ENCODE measurements around the gene IL22RA1.

IL22RA1 gene

DNA sequence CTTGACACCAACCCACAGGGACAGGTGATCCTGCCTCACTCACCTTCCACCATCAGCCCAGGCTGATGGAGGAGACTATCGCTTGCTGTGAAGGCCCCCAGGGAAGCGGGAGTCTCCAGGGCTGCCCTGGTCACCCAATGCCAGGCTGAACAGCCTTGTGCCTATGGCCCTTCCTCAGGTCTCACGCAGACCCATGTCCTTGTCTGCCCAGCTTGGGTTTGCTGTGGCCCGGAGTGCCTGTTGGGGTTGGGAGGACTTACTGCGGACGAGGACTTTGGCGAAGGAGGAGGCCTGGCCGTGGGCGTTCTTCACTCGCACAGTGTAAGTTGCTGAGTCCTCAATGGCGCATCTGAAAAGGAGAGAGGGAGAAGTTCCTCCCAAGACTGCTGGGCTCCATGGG lies 45.3 kb downstream of the IL22RA1 start:
- no peak for DNase-seq (ENCODE audit: low read depth)

DNA sequence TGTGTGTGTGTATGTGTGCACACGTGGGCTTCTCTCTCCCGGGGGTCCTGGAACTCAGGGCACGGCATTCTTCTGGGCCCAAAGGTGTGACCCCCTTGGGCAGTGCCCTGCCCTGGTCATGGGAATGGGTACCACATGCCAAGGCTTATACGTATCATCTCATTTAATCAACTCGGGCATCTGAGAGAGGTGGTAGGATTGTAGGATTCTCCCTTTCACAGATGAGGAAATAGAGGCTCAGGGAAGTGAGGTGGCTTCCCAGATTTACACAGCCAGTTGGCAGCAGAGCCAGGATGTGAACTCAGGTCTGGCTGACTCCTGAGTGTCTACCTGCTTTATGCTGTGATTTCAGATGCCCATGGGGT lies 46.2 kb downstream of the IL22RA1 start:
- DNase-seq (ENCODE audit: low read depth), result no peak

DNA sequence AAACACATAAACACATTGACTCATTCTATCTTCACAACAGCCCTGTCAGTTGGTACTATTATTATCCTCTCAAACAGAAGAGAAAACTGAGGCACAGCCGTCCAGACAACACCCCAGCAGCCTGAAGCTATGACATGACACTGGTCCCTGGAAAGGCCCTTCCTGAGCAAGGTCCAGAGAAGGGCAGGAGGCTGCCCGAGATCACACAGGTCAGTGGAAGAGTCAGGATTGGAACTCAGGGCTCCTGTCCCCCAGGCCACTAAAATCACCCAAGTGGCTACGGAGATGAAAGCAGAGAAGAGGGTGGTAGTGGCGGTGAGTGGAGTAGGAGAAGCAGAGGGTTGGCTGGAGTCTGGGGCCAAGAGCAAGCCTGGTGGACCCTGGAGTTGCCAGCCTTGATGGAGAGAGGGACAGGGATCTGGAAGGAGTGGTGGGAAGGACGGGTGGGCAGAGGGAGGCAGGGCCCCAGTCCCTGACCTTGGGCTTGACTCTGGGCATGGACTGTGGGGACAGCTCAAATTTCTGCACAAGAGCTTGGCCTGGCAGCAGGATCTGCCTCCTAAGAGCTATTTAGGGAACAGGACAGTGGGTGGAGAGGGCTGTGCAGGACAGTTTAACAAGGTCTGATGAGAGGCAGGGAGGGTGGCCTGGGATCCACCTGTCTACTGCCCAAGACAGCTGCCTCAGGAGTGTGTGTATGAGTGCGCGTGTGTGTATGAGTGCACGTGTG lies 46.8 kb downstream of the IL22RA1 start:
- no peak for DNase-seq (ENCODE audit: low read depth)

DNA sequence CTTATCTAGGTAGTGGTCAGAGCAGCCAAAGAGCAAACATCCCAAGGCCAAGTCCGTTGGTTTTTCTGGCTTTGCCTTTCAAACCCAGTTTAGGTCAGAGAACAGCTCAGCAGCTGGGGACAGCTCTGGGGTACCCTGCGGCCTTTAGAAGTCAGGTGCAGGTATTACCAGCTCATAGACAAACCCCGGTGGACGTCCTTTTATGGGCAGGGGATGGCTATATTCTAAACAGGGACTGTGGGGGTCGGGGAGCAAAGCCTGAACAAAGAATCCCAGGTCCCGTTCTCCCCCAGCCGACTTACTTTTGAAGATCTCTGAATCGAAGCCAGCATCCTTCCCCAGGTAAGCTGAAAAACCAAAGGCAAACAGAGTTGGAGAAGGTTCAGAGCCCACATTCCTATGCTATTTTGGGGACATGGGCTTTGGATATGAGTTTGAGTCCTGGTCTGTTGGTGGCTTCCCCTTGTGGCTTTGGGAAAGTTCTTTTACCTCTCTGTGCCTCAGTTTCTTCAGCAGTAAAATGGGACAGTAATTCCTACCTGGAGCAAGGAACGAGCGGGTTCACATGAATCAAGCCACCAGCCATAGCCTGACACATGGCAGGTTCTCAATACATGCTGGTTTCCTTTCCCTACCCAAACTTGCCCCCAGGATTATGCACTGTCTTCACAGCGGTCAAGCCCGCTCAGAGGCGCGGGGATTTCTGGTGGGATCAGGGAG lies 47.6 kb downstream of the IL22RA1 start:
- no peak for DNase-seq (ENCODE audit: low read depth)

DNA sequence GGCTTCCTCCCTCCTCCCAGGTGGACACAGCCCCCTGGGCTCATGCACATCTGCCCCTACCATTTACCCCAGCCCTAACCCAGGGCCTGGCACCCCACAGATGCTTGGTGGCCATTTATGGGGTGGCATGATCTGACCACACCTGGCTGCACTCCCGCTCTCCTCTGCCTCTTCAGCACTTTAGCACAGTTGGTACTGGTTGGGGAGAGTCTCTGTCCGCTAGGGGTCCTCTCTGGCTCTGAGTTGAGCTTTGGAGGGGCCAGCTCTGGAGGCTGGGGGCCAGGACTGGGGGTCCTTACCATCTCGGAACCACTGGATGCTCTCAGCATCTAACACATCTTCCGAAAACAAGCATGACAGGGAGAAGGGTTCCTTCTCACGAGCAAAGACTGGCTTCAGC lies 48.4 kb downstream of the IL22RA1 start:
- no peak for DNase-seq (ENCODE audit: low read depth)

DNA sequence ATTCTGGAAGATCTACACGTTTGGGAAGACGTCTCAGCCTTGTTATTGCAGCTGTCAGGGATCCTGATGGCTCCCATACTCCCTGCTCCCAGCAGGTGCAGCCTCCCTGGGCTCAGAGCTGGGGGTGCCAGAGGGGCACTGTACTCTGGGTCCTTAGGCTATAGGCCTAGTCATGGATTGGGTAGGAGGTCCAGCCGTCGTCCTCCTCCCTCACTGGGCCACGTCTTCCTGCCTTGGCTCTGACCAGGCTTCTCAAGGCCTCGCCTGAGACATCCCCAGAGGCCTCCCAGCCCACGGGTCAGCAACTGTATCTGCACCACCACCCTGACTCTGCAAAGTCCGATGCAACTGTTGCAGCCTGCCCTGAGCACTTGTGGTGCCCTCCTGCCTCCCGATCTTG lies 49.2 kb downstream of the IL22RA1 start:
- no peak for DNase-seq (ENCODE audit: low read depth)

DNA sequence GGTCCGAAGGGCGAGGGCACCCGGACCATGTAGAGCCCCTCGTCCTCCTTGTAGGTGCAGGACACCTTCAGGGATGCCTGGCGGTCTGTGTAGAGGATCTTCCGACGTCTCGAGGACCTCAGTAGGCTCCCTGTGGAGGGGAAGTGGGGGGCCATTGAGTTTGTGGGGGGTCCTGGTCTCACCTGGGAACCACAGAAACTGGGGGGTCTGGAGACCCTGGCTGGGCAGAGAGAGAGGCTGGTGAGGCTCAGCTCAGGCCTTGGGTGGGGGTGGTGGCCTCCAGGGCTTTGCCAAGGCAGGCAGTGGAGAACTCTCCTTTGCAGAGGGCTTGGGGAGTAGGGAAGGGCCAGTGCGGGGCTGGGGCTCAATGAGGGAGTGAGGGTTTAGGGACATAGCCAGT lies 50.0 kb downstream of the IL22RA1 start:
- no peak for DNase-seq (ENCODE audit: low read depth)

DNA sequence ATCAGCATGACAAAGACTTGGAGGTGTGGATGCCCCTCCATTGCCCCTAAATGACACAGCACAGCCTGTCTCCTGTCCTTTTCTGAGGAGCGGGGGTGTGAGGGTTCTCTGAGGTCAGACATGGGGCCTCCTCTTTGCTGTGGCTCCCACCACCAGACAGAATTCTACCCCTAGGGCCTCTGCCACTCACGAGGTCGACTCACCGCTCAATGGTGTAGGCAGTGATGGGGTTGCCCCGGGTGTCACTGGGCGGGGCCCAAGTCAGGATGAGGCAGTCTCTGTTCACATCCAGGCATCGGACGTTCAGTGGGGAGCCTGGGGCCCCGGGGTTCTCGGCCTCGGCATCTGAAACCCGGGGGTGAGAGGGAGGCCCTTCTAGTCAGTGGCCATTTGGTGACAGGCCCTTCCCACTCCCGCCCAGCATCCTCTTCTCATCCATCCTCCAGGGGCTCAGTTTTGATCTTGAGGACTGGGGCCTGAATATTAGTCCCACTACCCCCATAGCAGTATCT lies 50.9 kb downstream of the IL22RA1 start:
- DNase-seq (ENCODE audit: low read depth), result no peak

DNA sequence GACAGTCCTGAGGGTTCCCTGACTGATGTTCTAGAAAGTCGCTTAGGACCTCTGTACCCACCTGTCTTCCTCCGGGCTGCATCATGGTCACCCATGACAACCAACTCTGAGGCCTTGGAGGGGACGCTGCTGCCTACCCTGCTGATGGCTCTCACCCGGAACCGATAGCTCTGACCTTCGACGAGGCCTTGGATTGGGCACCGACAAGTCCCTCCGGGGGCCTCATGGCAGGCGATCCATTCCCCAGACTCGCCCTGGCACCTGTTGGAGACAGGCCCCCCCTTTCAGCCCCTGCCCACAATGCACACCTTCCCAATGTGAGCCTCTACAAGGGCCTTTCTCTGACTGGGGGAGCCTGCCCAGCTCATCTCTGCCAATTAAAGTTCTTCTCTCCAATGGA lies 52.2 kb downstream of the IL22RA1 start:
- no peak for DNase-seq (ENCODE audit: low read depth)

DNA sequence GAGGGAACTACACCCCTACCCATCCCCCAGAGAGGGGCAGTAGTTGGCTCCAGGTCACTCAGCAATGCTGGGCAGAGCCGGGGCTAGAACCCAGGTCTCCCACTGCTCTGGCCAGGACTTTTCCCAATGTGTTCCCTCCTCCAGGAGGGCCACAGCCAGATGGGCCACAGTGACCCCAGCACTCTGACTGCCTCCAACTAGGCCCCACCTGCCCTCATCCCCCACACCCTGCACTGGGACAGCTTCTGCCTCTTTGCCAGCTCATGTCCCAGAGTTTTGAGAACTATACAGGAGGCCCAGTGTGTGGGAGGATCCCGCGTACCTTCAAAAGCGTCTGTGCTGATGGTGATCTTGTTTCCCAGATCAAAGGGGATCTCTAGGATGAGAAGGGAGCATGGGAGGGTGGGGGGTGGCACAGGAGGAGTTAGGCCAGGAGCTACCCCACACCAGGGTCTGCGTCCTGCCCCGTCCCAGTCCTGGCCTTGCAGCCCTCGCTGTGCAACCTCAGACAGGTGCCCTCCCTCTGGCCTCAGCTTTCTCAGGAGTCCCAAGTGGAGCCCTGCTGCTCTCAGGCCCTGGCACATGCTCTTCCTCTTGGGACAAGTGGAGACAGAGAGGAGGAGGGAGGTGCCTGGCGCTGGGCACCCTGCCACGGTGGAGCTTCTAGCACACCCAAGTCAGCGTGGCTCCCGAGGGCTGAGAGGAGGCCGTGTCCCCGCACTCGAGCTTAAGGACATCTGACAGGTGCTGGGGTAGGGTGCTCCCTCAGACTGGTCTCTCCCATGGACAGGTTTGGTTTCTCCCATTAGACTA lies 53.0 kb downstream of the IL22RA1 start:
- DNase-seq (ENCODE audit: low read depth), result no peak

DNA sequence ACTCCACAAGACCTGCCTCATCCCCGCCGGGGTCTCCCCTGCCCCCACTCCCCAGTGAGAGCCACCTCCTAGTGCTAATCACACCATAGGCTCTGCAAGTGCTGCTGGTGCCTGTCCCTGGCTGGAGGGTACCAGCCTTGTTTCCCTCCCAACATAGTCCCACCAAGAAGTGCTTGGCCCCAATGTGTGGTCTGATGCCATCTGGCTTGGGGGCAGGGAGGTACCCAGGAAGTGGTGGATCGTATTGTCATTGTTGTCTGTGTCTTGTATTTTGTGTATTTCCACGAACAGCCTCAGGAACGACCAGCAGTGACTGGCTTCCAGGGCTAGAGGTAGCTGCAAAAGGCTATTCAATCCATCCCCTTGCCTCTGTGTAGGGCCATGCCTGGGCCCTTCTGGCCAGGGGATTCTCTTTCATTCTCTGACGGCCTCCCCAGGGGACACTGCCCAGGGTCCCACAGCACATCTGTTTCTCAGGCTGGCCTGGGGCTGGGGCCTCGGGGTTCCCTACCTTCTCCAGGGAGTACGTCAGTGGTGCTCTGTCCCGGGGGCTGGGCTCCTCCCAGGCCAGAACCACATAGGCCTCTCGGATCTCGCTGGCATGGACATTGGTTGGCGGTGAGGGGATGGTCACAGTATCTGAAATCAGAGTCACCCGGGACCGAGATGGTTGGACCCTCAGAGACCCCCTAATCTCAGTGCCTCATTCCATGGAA lies 53.8 kb downstream of the IL22RA1 start:
- DNase-seq (ENCODE audit: low read depth), result no peak

DNA sequence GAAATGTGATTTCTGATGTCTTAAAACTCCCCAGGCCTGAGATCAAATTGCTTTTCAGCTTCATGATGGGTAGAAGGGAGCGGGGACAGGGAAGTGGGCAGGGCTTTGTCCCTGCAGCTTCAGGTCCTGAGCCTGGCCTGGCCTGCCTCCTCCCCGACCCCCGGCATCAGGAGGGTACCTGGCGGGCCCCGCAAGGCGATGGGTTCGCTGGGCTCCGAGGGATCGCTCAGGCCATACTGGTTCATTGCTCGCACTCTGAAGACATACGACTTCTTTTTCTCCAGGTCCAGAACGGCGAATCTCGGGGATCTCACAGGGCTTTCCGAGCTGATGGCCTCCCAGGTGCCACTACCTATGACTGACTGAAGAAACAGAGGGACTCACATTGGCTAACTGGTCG lies 56.5 kb downstream of the IL22RA1 start:
- DNase-seq (ENCODE audit: low read depth), result no peak

DNA sequence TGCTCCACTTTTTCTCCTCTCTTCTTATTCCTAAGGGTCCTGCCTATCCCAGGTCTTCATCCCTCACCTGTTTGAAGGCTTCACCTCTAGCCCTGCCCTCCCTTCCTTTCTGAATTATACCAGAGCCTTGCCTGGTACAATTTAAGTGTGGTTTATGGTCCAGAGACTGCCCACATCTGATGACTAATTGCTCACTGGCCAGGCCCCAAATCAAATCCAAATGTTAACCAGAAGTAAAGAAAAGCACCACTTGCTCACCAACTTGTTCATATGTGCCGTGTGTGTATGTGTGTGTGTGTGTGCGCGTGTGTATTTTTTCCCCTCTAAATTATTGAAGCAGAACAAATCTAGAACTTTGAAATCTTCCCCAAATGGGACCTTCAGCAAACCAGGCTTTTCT lies 57.4 kb downstream of the IL22RA1 start:
- DNase-seq (ENCODE audit: low read depth), result no peak

DNA sequence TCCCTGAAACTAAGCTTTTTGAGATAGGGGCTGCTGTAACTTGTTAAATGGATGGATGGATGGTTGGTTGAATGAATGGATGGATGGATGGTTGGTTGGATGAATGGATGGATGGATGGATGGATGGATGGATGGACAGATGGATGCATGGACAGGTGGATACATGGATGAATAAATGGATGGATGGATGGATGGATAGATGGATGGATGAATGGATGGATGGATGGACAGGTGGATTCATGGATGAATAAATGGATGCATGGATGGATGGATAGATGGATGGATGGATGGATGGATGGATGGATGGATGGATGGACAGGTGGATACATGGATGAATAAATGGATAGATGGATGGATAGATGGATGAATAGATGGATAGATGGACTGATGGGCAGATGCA lies 57.9 kb downstream of the IL22RA1 start:
- DNase-seq (ENCODE audit: low read depth), result no peak

DNA sequence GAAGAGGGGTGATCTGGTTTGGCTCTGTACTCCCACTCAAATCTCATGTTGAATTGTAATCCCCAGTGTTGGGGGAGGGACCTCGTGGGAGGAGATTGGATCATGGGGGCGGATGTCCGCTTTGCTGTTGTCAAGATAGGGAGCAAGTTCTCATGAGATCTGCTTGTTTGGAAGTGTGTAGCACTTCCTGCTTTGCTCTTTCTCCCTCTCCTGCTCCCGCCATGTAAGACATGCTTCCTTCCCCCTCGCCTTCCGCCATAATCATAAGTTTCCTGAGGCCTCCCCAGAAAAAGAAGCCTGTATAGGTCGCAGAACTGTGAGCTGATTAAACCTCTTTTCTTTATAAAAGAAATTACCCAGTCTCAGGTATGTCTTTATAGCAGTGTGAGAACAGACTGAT lies 58.9 kb downstream of the IL22RA1 start:
- no peak for DNase-seq (ENCODE audit: low read depth)

DNA sequence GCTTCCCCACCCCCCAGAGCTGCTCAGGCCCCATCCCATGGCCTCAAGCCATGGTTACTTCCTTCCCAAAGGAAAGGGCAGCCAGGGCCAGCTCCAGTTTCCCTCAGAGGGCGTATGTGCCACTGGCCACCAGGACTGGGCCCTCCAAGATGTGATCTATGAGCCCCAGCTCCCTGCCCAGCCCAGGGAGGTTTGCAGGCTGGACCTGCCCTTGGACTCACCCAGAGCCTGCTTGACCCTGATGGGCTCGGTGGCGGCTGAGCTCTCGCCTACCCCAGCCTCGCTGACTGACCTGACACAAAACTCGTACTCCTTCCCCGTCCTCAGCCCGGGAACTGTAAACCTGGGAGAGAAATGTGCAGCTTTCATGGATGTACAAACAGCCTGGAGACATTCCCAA lies 60.6 kb downstream of the IL22RA1 start:
- no peak for DNase-seq (ENCODE audit: low read depth)

DNA sequence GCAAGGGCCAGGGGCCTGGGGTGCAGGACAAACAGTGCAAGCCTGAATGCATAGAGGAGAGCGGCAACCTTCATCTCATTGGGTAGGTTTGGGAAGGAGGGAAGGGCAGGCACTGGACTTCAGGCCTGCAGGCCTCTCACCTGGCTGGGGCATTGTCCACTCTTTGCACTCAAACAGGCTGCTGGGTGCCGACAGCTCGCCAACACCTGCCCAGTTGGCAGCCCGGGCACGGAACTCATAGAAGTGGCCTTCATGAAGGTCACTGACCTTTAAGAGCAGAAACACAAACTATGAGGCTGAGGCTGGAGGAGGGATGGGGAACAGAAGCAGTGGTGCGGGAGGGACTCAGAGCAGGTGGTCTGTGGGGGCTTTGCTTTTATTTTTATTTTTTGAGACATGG lies 61.8 kb downstream of the IL22RA1 start:
- no peak for DNase-seq (ENCODE audit: low read depth)

DNA sequence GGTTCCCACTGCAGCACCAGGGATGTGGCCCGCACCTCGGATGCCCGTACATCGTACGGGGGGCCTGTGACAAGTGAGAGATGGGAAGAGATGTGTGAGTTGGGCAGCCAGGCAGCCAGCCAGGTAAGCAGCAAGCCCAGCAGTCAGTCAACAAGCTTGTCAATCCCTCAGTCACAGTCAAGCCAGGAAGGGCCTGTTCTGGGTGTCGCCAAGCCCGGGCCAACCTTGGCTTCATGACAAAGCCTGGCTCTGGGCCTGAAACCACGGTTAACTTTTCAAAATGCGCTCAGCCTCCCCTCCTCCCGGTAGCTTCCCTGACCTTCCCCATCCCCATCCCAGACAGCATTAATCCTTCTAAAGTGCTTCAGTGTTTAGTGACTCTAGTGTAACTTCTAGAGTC lies 62.8 kb downstream of the IL22RA1 start:
- no peak for DNase-seq (ENCODE audit: low read depth)

DNA sequence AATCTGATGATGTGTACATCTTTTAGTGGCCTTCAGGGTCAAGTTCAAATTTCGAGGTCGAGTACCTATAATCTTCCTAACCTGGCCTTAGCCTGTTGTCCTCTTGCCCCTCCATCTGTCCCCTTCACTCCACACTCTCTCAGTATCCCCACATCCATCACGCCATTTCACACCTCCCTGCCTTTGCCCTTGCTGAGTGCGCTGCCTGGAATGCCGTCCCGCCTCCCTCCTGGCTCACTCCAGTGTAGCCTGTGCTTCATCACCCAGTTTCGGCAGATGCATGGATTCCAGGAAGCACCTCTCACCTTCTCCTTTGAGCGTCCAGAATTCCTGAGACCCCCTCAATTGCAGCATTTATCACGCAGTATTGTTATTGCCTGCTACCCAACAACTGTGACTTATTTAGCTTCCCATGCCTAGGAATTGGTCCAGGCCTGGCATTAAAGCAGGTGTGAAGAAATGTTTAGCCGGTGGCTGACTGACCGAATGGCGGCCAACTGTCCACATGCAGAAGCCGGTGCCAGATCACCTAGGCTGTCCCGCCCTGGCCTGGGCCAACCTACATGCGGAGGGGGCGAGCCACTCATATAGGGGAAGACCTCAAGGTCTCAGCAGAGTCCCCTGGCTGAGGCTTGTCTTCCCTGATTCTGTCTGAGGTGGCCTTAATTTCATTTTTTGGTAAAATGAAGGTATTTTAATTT lies 65.5 kb downstream of the IL22RA1 start:
- DNase-seq (ENCODE audit: low read depth), result no peak

DNA sequence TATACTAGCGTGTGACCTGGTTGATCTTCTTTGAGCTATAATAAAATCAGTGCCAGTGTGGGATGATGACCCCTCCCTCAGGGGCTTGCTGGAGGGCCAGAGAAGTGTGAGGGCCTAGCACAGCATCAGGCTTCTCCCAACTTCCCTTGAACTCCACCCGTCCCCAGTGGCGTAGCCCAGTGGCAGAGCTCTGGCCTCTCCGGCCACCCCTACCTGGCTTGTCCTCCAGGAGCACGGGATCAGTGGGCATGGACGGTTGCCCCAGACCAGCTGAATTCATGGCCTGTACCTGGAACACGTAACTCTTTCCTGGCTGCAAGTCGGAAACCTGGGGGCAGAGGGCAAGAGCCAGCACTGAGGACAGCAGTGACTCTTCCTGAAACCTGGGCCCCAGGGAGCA lies 67.0 kb downstream of the IL22RA1 start:
- DNase-seq (ENCODE audit: low read depth), result no peak

DNA sequence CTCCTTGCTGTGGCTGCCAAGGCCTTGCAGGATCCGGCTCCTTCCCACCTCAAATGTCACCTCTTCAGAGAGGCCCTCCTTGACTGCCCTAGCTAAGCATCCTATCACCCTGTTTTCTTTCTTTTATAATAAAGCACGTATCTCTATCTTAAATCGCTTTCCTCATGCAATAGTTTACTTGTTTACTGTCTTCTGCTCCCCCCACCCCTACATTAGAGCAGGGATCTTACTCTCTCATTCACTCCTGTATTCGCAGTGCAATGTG lies 67.4 kb downstream of the IL22RA1 start:
- DNase-seq (ENCODE audit: low read depth), result no peak
